ENCODE data around the gene INO80D. TPM values are rescaled to one million over a fixed set of nuclear protein-coding genes. Genes with fewer than 3 reads are reported as not detected.
"Not testable (repeated sequence)": the region's sequence is repeated elsewhere in the genome, so short reads cannot be mapped to it uniquely, and the experiment has no call there.

INO80D gene
- total RNA-seq = 10 to 100 TPM; 20.2 to 29.9 TPM

- Histone ChIP-seq H3K9ac (ENCODE audit: low read depth in 2 of 2, low read length in 2 of 2) (peak within 1 kb of the TSS; percentile 98 to 99), H3K36me3 (no peaks in the 10 kb centered on the region), H3K4me3 (peak within 1 kb of the TSS; percentile 88), H3K27me3 (no peaks in the 10 kb centered on the region), H3K27ac (peak within 1 kb of the TSS; percentile 98), H3K9me3 (no peaks in the 10 kb centered on the region), H3K4me1 (peaks cover 4% of the 10 kb centered on the region)
- DNase-seq = peak; percentile 81
- intact Hi-C loops (cut with DNase I) = loop anchor here (5.0 kb wide), 1 partner anchor 71 kb away; the partner anchor contains the start of genes EEF1B2 and NDUFS1
- peak; percentile 44 for TF ChIP-seq CTCF (IDR thresholded peaks at IDR 0.05)
Measured at GRCh38 chr2:206085742-206086445, at the start of gene INO80D. Gene INO80D (minus strand): TSS chr2:206086174. CDS start chr2:206063016, 23,158 bp downstream.

- no peak overlapping the region for H3K9ac ChIP-seq (ENCODE audit: low read depth in 2 of 2, low read length in 2 of 2)
- TF ChIP-seq CTCF (IDR thresholded peaks at IDR 0.05) = no peak
- no peak overlapping the region for H3K27ac ChIP-seq
Measured at GRCh38 chr2:206127656-206128055, 41.7 kb upstream of the INO80D start.

GRCh38 chr2:206125901-206126300 lies 39.9 kb upstream of the INO80D start:
- H3K27ac ChIP-seq = no peak overlapping the region
- H3K4me3 ChIP-seq = no peak overlapping the region
- no peaks in the 10 kb centered on the region for H3K9me3 ChIP-seq
- no peak overlapping the region for H3K9ac ChIP-seq (ENCODE audit: low read depth in 2 of 2, low read length in 2 of 2)
- TF ChIP-seq CTCF (IDR thresholded peaks at IDR 0.05) = no peak
- H3K27me3 ChIP-seq = no peaks in the 10 kb centered on the region
- DNase-seq = no peak
- intact Hi-C loops (cut with DNase I) = no loop called here
- H3K4me1 ChIP-seq = no peaks in the 10 kb centered on the region
- H3K36me3 ChIP-seq = peaks cover 11% of the 10 kb centered on the region

More at GRCh38 chr2:206127656-206128055, 41.7 kb upstream of the INO80D start:
- no peaks in the 10 kb centered on the region for H3K4me1 ChIP-seq
- intact Hi-C loops (cut with DNase I) = no loop called here
- H3K27me3 ChIP-seq = no peaks in the 10 kb centered on the region
- H3K4me3 ChIP-seq = no peak overlapping the region
- DNase-seq = no peak
- no peaks in the 10 kb centered on the region for H3K9me3 ChIP-seq
- peaks cover 8% of the 10 kb centered on the region for H3K36me3 ChIP-seq

GRCh38 chr2:206122569-206122968 lies 36.6 kb upstream of the INO80D start:
- H3K4me3 ChIP-seq; H3K27ac ChIP-seq; DNase-seq; intact Hi-C loops (cut with DNase I); H3K27me3 ChIP-seq; H3K4me1 ChIP-seq; H3K9ac ChIP-seq (ENCODE audit: low read depth in 2 of 2, low read length in 2 of 2); H3K9me3 ChIP-seq: not testable (repeated sequence)
- H3K36me3 ChIP-seq = peaks cover 14% of the 10 kb centered on the region

GRCh38 chr2:206116278-206116677 lies 30.3 kb upstream of the INO80D start:
- Histone ChIP-seq H3K27me3 (no peaks in the 10 kb centered on the region), H3K4me1 (no peaks in the 10 kb centered on the region), H3K36me3 (peaks cover 8% of the 10 kb centered on the region), H3K27ac (no peak overlapping the region), H3K4me3 (no peak overlapping the region), H3K9me3 (no peaks in the 10 kb centered on the region), H3K9ac (ENCODE audit: low read depth in 2 of 2, low read length in 2 of 2) (no peak overlapping the region)
- TF ChIP-seq CTCF (IDR thresholded peaks at IDR 0.05) = no peak
- intact Hi-C loops (cut with DNase I) = no loop called here
- DNase-seq = no peak

- no peak overlapping the region for H3K9ac ChIP-seq (ENCODE audit: low read depth in 2 of 2, low read length in 2 of 2)
- no peak overlapping the region for H3K4me3 ChIP-seq
- DNase-seq = no peak
- H3K36me3 ChIP-seq = no peaks in the 10 kb centered on the region
- no peak for TF ChIP-seq CTCF (IDR thresholded peaks at IDR 0.05)
- no peaks in the 10 kb centered on the region for H3K27me3 ChIP-seq
- no peaks in the 10 kb centered on the region for H3K9me3 ChIP-seq
- no peak overlapping the region for H3K27ac ChIP-seq
- H3K4me1 ChIP-seq = no peaks in the 10 kb centered on the region
- intact Hi-C loops (cut with DNase I) = no loop called here
Measured at GRCh38 chr2:206115026-206115578, 29.1 kb upstream of the INO80D start.

Measured in colonic mucosa (tissue), 4 donors.